Brain microvascular endothelial cell (primary cell): Measurements from ENCODE around the gene KIF5C.

Experiments
- DNase-seq: peaks from one replicate; pipeline ENCODE4 v3.0.0-alpha.2; 2020
- H3K27ac ChIP-seq: fragments of 250-450 bp; sonication (Bioruptor Pico); 2 replicates; pipeline ENCODE4 v1.5.1; 2020; ENCODE audit warnings: mild to moderate bottlenecking, moderate library complexity
- H3K27me3 ChIP-seq: fragments of 250-450 bp; sonication (Bioruptor Pico); replicated peaks from 2 replicates; pipeline ENCODE4 v1.5.1; 2020; ENCODE audit warnings: mild to moderate bottlenecking
- H3K36me3 ChIP-seq: fragments of 250-450 bp; sonication (Bioruptor Pico); replicated peaks from 2 replicates; pipeline ENCODE4 v1.5.1; 2020; ENCODE audit warnings: mild to moderate bottlenecking
- H3K4me3 ChIP-seq: 2 replicates; pipeline ENCODE4 v1.5.1; 2011; ENCODE audit warnings: low read depth, mild to moderate bottlenecking, control low read depth, low read length, moderate library complexity
- CTCF ChIP-seq: IDR thresholded peaks from 2 replicates; pipeline ENCODE4 v1.5.1; 2011; ENCODE audit warnings: low read depth, mild to moderate bottlenecking, moderate library complexity, low read length, control low read depth, inconsistent platforms; ENCODE audit errors: missing control alignments
- in situ Hi-C: cut with HindIII; loops from 2 replicates; pipeline ENCODE4 v1.10.0; 2017; ENCODE audit warnings: low sequenced_read_pairs, low pct_ligation_motif_present

KIF5C gene

DNA sequence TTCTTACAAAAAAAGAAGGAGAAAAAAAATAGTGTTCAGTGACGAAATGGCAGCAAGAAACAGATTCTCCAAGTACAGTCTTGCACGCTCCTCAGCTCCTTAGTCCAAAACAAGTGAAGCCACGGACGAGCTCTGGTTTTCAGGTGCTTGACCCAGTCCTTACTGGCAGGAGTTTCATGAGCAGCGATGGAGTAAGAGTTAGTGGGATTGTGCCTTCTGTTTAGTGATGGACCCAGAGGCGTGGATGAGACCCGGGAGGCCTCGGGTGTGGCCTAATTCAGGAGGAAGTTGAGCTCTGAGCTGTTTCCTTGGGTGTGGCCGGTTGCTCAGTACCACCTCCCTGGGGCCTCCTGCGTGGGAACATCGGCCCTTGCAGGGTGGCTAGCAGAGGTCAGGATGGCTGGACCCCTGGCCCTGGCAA is 52.0 kb downstream of the KIF5C start:
- no peak overlapping the region for H3K27ac ChIP-seq
- no peak for DNase-seq

GRCh38 chr2:148928395-148928794 is 53.4 kb downstream of the KIF5C start:
- Histone ChIP-seq H3K4me3 (no peak overlapping the region), H3K36me3 (no peaks in the 10 kb centered on the region), H3K27ac (no peak overlapping the region), H3K27me3 (no peaks in the 10 kb centered on the region)
- TF ChIP-seq CTCF, result no peak
- in situ Hi-C loops, result no loop called here
- DNase-seq, result no peak

More for the DNA sequence above, 52.0 kb downstream of the KIF5C start:
- Histone ChIP-seq H3K27me3 (no peaks in the 10 kb centered on the region), H3K4me3 (no peak overlapping the region), H3K36me3 (no peaks in the 10 kb centered on the region)
- TF ChIP-seq CTCF, result no peak
- in situ Hi-C loops, result no loop called here

DNA sequence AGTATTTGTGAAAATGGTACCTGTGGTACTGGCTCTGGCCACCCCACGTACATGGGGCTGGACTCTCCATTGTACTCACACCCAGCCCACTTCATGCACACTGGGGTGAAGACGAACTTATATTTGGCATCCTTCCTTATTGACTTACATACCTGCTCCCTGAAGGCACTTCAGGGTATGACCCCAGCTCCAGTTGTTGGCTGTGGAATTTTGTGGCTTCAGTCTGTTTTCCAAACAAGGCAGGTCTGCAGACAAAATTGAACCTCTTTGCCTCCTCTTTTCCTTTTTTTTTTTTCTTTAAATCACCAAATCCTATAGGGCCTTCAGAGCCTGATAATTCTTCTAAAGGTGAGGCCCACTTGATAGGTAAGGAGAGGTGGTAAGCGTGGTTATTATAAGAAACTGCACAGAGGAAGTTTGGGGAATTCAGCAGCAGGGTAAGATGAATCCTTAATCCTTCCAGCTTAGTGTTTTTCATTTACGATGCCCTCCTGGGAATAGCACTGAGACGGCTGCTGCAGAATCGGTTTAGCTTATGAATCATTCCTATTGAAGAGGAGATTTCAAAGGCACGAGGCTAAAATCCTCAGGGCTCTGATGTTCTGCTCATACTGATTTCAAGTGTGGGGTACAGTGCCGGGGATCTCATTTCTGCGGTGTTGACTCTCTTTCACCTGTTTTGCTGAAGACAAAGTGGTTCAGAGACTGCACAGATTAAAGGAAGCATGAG is 55.2 kb downstream of the KIF5C start:
- Histone ChIP-seq H3K36me3 (no peaks in the 10 kb centered on the region), H3K27ac (no peak overlapping the region), H3K4me3 (no peak overlapping the region), H3K27me3 (no peaks in the 10 kb centered on the region)
- no peak for TF ChIP-seq CTCF
- in situ Hi-C loops, result no loop called here
- peak; percentile 2 for DNase-seq

- Histone ChIP-seq H3K27ac (no peak overlapping the region), H3K27me3 (no peaks in the 10 kb centered on the region), H3K36me3 (no peaks in the 10 kb centered on the region), H3K4me3 (no peak overlapping the region)
- in situ Hi-C loops, result no loop called here
- no peak for TF ChIP-seq CTCF
- DNase-seq, result no peak
These were observed 57.5 kb downstream of the KIF5C start for GRCh38 chr2:148932536-148932935.

- Histone ChIP-seq H3K27me3 (no peaks in the 10 kb centered on the region), H3K36me3 (no peaks in the 10 kb centered on the region), H3K4me3 (no peak overlapping the region), H3K27ac (no peak overlapping the region)
- no peak for DNase-seq
- no peak for TF ChIP-seq CTCF
- in situ Hi-C loops, result no loop called here
These were observed 58.4 kb downstream of the KIF5C start for GRCh38 chr2:148933456-148933855.

- in situ Hi-C loops, result no loop called here
- no peak overlapping the region for H3K4me3 ChIP-seq
- no peak for TF ChIP-seq CTCF
- H3K27me3 ChIP-seq, result no peaks in the 10 kb centered on the region
- H3K36me3 ChIP-seq, result no peaks in the 10 kb centered on the region
- H3K27ac ChIP-seq, result no peak overlapping the region
- no peak for DNase-seq
These were observed 60.8 kb downstream of the KIF5C start for GRCh38 chr2:148935791-148936190.
